ENCODE results near the gene FCHO2.

FCHO2 gene

DNA sequence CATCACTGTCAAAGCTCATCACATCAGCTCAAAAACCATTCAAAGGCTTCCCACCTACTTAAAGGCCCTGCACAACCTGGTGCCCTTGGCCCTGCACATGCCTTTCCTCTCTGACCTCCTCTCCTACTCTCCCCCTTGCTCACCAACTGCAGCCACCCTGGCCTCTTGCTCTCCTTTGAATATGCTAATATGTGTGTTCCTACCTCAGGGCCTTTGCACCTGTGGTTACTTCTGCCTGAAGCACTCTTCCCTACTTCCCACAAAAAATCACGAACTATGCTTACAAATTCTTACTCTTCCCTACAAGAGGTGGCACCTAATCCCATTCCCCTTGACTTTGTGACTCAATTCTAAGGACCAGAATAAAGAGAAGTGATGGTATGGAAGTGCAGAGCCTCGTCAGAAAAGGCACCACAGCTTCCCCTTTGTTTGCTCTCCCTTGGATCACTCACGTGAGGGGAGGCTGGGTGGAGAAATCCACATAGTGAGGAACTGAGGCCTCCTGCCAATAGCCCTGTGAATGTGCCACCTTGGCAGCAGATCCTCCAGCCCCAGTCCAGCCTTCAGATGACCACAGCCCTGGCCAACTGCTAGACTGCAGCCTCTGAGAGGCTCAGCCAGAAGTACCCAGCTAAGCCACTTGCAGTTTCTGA lies 161.4 kb downstream of the FCHO2 start:
- DNase-seq: no peak

GRCh38 chr5:73118391-73118973 lies 162.6 kb downstream of the FCHO2 start:
- no peak for DNase-seq

DNA sequence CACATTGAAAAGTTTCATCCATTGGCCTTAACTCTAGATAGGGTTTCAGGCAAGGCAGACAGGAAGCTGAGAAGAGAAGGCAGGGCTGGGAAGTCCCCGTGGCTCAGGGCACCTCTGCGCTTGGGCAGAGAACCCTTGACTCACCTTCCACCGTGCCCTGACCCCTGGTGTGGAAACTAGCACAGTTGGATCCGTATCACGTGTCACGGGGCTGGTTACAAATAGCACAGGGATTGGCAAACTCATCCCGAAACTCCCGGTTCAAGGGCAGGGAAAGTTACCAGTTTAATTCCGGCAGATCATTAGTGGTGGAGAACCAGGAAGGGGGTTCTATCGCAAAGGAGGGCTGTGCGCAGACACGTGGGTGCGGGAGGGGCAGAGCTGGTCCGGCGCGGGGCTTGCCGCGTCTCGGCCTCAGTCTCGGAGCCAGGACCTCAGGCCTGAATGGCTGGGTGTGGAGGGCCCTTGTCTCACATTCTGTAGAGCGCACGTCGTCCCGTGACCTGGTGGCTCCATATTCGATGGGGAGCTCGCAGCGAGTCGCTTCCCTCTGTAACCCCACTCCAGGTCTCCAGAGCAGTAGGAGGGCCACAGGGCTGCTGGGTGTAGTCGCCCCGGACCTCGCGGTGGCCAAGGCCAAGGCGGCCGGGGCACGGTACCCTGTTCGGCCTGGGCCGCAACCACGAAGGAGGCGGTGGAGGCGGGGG lies 163.8 kb downstream of the FCHO2 start:
- DNase-seq: no peak

GRCh38 chr5:73120222-73121118 lies 164.6 kb downstream of the FCHO2 start, which contains the start of gene TMEM171:
Gene TMEM171, plus strand, starts transcription at chr5:73120575. Its CDS starts 2,799 bp downstream, at chr5:73123374.
- no peak for DNase-seq

DNA sequence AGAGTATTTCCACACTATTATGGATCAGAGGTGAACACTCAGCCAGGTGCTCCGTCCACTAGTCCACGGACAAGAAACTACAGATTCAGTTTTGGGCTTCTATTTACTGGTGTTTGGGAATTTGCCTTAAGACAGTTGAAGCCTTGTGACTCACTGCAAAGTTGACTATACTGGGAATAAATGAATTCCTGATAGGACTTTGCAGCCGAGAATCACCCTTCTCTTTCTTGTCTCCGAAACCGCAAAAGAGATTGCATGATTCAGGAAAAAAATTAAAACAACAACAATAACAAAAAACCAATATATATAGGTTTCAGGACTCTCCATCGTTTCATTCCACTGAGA lies 165.2 kb downstream of the FCHO2 start:
- no peak for DNase-seq

GRCh38 chr5:73122875-73123810 lies 167.3 kb downstream of the FCHO2 start:
- no peak for DNase-seq

DNA sequence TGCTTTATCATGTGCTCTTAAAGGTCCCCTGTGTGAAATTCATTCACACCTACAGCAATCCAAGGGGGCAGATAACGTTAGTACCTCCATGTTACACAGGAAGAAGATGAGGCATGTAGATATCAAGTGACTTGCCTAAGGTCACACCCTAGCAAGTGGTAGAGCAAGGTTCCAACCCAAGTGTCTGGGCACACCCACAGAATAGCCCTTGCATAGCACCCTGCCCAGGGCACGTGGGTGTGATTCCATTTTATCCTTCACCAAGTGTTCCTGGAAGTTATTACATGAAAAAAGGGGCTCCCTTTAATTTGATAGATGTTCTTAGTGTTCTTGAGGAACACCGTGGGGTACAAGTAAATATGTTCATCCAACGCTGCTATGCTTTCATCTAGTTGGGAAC lies 169.4 kb downstream of the FCHO2 start:
- DNase-seq: no peak

DNA sequence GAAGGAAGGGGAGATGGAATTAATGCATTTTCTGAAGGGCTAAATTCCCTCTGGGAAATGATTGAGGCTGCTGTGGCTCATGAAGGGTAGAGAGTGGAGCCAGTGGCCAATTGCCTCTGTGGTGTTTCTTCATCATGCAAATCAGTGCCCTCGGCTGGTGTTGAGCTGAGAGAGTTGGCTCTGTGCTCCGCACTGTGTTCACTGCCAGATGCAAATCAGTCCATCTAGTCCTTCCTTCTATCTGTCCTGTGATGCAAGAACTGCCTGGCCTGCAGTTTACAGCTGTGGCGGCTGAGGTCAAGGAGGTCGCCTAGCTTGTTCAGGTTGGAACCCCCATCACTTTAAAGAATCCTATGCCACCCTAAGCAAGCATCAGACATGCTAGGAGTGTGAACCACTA lies 170.5 kb downstream of the FCHO2 start:
- DNase-seq: no peak

- no peak for DNase-seq
Measured at GRCh38 chr5:73126957-73127356, 171.1 kb downstream of the FCHO2 start.

GRCh38 chr5:73129143-73129542 lies 173.3 kb downstream of the FCHO2 start:
- no peak for DNase-seq

DNA sequence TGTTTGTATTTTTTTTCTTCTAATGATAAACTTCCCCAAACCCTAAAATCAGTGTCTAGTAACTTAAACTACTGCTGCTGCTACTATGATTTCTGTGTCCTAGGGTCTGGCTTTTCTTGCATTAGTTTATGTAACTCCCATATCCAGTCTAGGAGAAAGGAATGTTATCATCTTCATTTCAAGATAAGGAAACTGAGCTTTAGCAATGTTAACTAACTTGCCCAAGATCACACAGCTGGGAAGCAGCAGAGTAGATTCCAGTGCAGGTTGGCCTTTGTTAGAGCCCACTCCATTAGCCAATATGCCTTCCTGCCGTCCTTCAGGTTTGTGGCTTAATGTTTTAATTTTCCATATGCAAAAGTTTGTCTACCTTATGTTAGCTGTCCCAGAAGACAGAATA lies 175.0 kb downstream of the FCHO2 start:
- DNase-seq: no peak

DNA sequence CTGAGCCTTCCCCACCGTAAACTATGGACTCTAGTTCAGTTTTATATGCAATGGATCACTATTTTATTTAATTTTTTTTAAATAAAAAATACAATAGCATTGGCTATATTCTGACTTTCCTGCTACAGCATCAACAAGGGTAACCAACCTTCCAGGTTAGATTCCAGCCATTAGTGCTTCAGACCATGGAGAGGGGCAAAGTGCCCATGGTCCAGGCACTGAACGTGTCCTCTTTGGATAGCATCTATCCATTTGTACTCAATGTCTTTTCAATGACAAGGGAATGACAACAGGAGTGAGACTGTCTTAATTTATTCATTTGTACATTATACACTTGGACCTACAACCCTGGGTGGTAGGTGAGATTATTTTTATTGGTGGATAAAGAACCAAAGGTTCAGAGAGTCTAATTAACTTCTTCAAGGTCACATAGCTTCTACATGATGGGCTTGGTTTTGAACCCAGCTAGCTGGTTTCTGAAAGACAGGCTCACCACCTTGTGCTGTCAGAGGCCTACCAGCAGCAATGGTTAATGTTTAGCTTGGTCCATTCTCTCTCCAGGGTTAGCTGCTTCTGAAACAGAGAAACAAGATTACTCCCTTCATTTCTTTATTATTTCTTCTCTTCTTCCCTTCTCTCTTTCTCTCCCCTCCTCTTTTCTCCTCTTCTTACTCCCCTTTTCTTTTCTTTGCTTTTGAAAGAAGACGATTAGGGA lies 176.0 kb downstream of the FCHO2 start:
- no peak for DNase-seq

DNA sequence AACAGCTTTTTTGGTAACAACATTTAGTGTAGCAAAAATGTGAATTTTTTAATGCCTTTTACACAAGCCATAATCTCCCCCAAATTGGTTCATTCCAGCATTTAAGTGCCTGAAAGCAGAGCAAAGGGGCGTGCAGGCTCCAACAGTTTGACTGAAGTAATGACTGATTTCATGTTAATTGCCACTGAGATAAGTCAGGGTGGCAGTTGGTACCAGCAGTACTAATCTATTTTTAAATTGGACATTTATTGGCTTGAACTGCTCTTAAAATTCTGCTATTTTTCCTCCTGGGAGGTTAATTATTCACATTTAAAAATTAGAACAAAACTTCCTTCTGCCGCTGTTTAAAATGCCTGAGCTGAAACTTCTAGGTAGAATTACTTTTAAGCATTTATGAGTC lies 176.9 kb downstream of the FCHO2 start:
- no peak for DNase-seq

DNA sequence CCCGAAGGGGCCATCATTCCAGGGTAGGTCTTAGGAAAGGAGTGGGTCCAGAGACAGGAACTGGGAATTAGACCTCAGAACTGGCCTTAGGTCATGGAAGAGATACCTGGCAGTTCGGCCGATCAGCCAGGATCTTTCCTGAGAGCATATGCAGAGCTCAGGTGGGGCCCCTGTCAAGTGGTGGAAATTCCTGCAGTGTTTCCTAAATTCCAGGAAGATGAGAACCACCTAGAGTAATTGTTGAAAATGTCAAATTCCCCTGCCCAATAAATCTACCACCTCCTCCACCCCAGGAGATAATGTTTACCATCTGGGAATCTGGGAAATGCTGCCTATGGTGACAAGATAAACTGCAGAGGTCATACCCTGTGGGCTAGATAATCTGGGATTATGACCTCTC lies 179.2 kb downstream of the FCHO2 start:
- DNase-seq: no peak

DNA sequence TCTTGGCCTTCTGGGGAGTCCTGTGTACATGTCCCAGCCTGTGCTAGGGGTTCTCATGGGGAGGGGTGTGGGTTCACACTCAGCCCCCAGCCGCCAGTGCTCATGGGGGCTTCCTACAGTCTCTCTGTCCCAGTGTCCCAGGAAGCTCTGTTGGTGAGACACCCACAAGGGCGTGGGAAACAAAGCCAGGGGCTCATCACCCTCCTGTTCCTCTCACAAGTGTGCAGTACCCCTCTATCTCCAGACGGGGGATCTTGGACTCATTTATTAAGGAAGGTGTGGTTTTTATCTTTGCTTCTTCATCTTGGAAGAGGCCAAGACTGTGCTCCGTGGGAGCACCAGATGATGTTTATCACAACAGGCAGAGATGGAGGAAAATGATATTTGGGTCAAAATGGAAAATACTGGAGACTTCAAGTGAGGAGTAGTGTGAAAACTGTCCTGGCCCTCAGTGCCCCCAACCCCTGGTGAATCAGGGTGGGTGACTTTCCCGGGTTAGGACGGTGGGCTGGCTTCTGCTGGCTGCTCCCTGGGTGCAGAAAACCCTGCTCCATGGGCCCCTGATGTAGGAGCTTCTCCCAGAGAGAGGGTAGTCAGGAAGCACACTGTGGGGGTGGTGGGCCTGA lies 179.7 kb downstream of the FCHO2 start:
- no peak for DNase-seq

GRCh38 chr5:73136055-73136562 lies 180.3 kb downstream of the FCHO2 start:
- DNase-seq: no peak

DNA sequence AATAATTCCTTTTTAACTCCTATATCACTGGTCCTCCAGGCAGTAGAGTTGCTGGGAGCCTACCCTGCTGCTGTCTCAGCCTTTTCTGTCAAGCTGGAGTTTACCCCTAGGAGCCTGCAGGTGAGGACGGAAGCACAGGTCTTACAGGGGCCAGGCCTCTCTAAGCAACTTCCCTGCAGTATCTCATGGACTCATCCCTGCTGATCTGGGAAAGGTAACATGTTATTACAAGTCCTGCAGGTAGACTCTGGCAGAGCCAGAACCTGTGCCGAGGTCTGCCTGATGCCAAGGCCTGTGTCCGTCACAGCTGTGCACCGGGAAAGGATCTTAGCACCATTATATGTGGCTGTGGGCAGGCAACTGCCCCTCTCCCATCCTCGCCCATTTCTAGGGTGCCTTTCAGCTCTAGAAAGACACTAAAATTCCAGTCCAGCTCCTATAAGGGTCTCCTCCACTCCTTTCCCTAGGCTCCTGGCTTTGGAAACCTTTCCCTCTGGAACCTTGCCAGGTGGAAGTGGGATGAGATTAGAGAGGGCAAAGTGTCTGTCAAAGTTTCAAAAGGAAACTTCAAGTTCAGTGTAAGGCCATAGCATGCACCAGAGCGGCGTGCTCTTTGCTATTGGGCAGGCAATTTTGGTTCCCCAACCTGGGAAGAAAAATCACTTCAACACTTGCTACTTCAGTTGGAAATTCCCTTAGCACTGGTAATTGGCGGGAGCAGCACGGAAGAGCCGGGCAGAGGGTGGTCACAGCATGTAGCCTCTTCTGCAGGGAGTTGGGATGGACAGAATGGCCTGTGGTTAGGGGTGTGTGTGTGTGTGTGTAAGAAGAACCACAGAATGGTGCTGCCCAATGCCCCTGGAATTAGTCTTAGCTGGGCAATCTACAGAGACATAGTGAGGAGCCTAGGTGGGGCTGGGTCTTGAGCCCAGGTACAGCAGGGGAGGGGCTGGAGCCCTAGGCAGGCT lies 182.0 kb downstream of the FCHO2 start:
- DNase-seq: no peak

GRCh38 chr5:73139485-73139884 lies 183.6 kb downstream of the FCHO2 start:
- DNase-seq: no peak

Measured in GF-D8 (cell line).